ENCODE results near the gene DNM3.

DNM3 gene

GRCh38 chr1:172269084-172269483, 427.8 kb downstream of the DNM3 start:
- no peak for TF ChIP-seq MAX (IDR thresholded peaks at IDR 0.05)
- no peak for TF ChIP-seq CEBPB (IDR thresholded peaks at IDR 0.05)
- TF ChIP-seq USF1 (IDR thresholded peaks at IDR 0.05) = no peak
- no peak for TF ChIP-seq YY1 (IDR thresholded peaks at IDR 0.05; ENCODE audit: low read depth)
- TF ChIP-seq TCF12 (IDR thresholded peaks at IDR 0.05; ENCODE audit: low read depth) = no peak
- no peak for TF ChIP-seq TEAD4 (IDR thresholded peaks at IDR 0.05)
- TF ChIP-seq ZBTB7A (IDR thresholded peaks at IDR 0.05; ENCODE audit: low read depth) = no peak
- TF ChIP-seq NFIC (IDR thresholded peaks at IDR 0.05) = no peak
- no peak for TF ChIP-seq RAD21 (IDR thresholded peaks at IDR 0.05; ENCODE audit: low read depth)
- no peak for TF ChIP-seq CREB1 (IDR thresholded peaks at IDR 0.05; ENCODE audit: low read depth)
- TF ChIP-seq EP300 (IDR thresholded peaks at IDR 0.05; ENCODE audit: borderline replicate concordance) = no peak
- TF ChIP-seq EGR1 (IDR thresholded peaks at IDR 0.05) = no peak
- TF ChIP-seq TAF1 (IDR thresholded peaks at IDR 0.05; ENCODE audit: low read depth) = no peak
- no peak for TF ChIP-seq REST (IDR thresholded peaks at IDR 0.05; ENCODE audit: low read depth)
- TF ChIP-seq FOXM1 (IDR thresholded peaks at IDR 0.05; ENCODE audit: borderline replicate concordance, low read depth) = no peak

GRCh38 chr1:172269644-172270043, 428.3 kb downstream of the DNM3 start:
- TF ChIP-seq RAD21 (IDR thresholded peaks at IDR 0.05; ENCODE audit: low read depth) (no peak), NFIC (IDR thresholded peaks at IDR 0.05) (no peak), TAF1 (IDR thresholded peaks at IDR 0.05; ENCODE audit: low read depth) (no peak), CEBPB (IDR thresholded peaks at IDR 0.05) (peak; percentile 85)

GRCh38 chr1:172270605-172271004, 429.3 kb downstream of the DNM3 start:
- TF ChIP-seq CREB1 (IDR thresholded peaks at IDR 0.05; ENCODE audit: low read depth) (no peak), FOXM1 (IDR thresholded peaks at IDR 0.05; ENCODE audit: borderline replicate concordance, low read depth) (peak; percentile 50; the same call in 1 of the 2 replicates)

- TF ChIP-seq REST (IDR thresholded peaks at IDR 0.05; ENCODE audit: low read depth) = no peak
- no peak for TF ChIP-seq MAX (IDR thresholded peaks at IDR 0.05)
- no peak for TF ChIP-seq TCF12 (IDR thresholded peaks at IDR 0.05; ENCODE audit: low read depth)
- no peak for TF ChIP-seq NFIC (IDR thresholded peaks at IDR 0.05)
- no peak for TF ChIP-seq CREB1 (IDR thresholded peaks at IDR 0.05; ENCODE audit: low read depth)
- TF ChIP-seq ZBTB7A (IDR thresholded peaks at IDR 0.05; ENCODE audit: low read depth) = no peak
- TF ChIP-seq FOXM1 (IDR thresholded peaks at IDR 0.05; ENCODE audit: borderline replicate concordance, low read depth) = no peak
- no peak for TF ChIP-seq CEBPB (IDR thresholded peaks at IDR 0.05)
- no peak for TF ChIP-seq EGR1 (IDR thresholded peaks at IDR 0.05)
- TF ChIP-seq RAD21 (IDR thresholded peaks at IDR 0.05; ENCODE audit: low read depth) = no peak
- no peak for TF ChIP-seq TAF1 (IDR thresholded peaks at IDR 0.05; ENCODE audit: low read depth)
- TF ChIP-seq TEAD4 (IDR thresholded peaks at IDR 0.05) = no peak
- no peak for TF ChIP-seq EP300 (IDR thresholded peaks at IDR 0.05; ENCODE audit: borderline replicate concordance)
These were observed 430.8 kb downstream of the DNM3 start for GRCh38 chr1:172272087-172272486.

GRCh38 chr1:172273647-172274396, 432.5 kb downstream of the DNM3 start:
- TF ChIP-seq USF1 (IDR thresholded peaks at IDR 0.05) (no peak), CEBPB (IDR thresholded peaks at IDR 0.05) (peak; percentile 80), RAD21 (IDR thresholded peaks at IDR 0.05; ENCODE audit: low read depth) (no peak)

- TF ChIP-seq TEAD4 (IDR thresholded peaks at IDR 0.05) = no peak
- no peak for TF ChIP-seq YY1 (IDR thresholded peaks at IDR 0.05; ENCODE audit: low read depth)
- no peak for TF ChIP-seq TAF1 (IDR thresholded peaks at IDR 0.05; ENCODE audit: low read depth)
- TF ChIP-seq REST (IDR thresholded peaks at IDR 0.05; ENCODE audit: low read depth) = no peak
- no peak for TF ChIP-seq TCF12 (IDR thresholded peaks at IDR 0.05; ENCODE audit: low read depth)
- TF ChIP-seq MAX (IDR thresholded peaks at IDR 0.05) = no peak
- no peak for TF ChIP-seq CEBPB (IDR thresholded peaks at IDR 0.05)
- no peak for TF ChIP-seq RAD21 (IDR thresholded peaks at IDR 0.05; ENCODE audit: low read depth)
- TF ChIP-seq NFIC (IDR thresholded peaks at IDR 0.05) = no peak
These were observed 434.2 kb downstream of the DNM3 start for GRCh38 chr1:172275478-172275877.
